Skeletal muscle cell (primary cell): Measurements from ENCODE around the gene HBS1L.
A peak's percentile ranks its signal among the peaks of the same experiment; 100 is the strongest.

Experiments
- DNase-seq: peaks from one replicate; pipeline ENCODE4 v3.0.0-alpha.2; 2010; ENCODE audit warnings: low read depth
- H3K4me3 ChIP-seq: 2 replicates; pipeline ENCODE4 v1.5.1; 2011; ENCODE audit warnings: low read depth, mild to moderate bottlenecking, control low read depth, low read length, moderate library complexity

The HBS1L gene

DNA sequence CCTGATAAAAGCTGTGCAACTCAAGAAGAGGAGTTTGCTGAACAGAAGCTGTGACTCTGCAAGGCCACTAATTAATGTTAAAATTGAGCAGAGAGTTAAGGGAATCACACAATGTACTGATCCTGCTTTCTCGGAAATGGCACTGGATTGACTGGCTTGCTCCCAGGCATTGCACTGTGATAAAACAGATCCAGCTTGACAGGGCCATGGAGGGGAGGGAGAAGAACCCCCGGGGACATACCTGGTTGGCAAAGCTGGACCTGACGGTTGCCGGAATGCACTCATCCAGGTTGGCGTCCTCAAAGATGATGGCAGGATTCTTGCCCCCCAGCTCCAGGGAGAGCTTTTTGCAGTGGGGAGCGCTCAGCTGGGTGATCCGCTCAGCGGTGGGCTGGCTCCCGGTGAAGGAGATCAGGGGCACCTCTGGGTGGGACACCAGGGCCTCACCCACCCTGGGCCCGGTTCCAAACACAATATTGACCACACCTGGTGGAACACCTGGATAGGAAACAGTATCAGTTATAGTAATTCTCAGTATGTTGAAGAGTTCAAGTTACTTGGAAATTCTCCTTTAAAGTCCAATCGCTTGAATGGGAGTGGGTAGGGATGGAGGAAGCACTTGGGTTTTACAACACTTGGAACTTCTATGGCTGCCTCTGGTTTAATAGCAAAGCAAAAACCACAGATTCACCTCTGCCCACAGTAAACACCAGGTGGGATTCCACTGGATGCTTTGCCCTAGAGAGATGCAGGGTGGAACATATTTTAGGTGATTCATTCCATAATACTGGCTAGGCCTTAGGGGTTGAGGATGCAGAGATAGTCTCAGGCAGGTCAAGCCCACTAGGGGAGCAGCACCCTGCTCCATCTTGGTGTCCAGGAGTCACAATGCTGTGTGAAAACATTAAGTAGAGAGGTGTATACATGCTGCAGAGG, 121.8 kb downstream of the HBS1L start:
- no peak overlapping the region for H3K4me3 ChIP-seq
- no peak for DNase-seq

DNA sequence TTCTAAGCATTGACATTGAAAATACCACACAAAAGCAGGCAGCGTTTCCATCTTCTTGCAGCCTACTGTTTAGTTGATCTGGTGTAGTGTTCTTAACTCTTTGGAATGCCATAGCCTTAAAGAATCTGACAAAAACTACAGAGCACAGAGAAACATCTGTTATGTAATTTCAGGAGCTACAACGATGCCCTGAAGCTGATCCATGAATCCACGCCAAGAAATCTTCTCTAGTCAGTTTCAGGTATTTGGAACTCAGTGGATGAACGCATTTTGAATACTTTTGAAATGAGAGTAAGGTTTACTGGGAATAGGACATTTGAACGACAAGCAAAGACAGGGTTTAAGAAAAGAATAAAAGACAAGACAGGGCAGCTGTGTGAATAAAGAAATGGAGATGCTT, 122.5 kb downstream of the HBS1L start:
- H3K4me3 ChIP-seq = no peak overlapping the region
- DNase-seq = no peak

DNA sequence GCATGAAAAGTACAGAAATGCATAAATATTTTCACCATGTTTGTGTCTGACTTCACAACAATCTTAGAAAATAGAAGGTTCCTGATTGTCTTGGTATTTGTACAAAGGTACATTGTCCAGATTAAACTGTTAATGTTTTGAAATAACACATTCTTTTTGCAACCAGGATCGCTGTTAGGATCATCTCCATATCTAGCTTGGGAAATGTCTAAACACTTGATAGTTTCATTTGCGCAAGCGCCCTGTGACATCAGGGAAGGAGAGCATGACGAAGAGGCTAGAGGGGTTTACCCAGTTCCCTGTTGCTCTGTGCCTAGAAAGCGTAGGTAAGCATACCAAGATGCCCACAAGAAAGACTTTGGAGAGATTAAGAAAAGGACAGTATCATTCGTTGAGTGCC, 124.2 kb downstream of the HBS1L start:
- H3K4me3 ChIP-seq = no peak overlapping the region
- no peak for DNase-seq

DNA sequence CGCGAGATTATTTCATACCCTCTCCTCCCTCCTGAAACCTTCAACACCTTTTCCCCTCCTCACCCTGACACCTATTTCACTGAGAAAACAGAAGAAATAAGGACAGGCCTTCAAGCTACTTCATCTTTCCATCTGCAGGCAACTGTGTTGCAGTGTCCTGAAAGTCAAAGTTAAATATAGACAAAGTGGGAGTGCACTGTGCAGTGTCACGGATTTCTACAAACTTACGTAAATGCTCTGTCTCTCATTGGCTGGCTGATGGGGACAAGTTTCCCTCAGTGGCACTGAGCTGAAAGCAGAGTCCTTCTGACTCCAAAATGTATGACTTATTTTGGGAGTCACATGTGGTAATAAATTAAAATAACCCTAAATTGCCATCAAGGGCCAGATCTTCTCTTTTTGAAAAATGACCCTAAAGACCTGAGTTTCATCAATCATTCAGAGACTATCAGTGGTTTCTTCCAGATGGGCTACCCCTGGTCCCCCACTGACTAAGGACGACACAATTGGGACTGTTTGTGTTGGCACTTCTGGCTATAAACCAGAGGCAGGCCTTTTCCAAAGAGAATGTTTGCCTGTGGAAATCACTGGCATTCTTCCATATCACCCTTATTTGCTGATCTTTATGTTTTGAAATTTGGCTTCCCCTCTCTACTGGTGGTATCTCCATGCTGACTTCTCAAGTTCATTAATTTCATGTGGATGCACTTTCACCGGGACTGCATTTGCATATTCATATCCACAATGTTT, 126.3 kb downstream of the HBS1L start:
- DNase-seq = no peak
- no peak overlapping the region for H3K4me3 ChIP-seq

DNA sequence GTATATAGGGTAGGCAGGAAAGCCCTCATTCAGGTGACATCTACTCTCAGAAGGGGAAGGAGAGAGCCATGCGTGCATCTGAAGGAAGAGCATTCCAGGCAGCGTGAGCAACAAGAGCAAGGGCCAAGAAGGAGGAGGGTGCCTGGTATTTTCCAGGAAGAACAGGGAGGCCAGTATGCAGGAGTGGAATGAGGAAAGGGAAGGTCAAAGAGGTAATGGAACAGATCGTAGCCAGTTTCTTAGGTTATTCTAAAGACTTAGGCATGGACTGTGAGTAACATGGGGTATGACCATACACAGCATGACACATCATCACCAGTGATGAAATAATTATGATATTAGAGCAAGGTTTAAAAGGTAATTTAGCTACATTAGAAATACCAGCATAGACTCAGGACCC, 128.8 kb downstream of the HBS1L start:
- DNase-seq = peak; percentile 37
- H3K4me3 ChIP-seq = no peak overlapping the region

DNA sequence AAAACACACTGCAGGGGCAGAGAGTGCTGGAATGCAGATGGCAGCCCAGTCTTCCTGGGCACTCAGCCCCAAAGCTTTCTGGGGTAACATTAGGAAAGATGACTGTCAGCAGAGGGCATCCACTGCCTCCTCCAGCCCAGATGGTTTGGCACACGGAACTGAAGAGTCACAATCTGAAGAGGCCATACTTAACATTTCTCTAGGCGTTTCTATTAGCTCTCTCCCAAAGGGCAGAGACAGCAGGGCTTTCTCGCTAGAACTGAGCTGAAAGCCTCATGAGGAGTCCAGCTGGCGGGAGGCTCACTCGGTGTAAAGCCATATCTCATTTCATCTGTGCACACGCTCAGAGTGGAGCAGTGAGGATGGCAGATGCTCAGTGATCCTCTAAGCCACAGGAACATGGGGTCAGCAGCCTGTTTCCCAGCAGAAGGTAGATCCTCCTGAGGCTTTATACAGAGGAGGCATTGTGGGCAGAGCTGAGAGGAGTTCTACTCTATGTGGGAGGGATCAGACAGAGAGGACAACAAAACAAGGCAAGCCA, 132.8 kb downstream of the HBS1L start:
- no peak for DNase-seq
- H3K4me3 ChIP-seq = no peak overlapping the region

DNA sequence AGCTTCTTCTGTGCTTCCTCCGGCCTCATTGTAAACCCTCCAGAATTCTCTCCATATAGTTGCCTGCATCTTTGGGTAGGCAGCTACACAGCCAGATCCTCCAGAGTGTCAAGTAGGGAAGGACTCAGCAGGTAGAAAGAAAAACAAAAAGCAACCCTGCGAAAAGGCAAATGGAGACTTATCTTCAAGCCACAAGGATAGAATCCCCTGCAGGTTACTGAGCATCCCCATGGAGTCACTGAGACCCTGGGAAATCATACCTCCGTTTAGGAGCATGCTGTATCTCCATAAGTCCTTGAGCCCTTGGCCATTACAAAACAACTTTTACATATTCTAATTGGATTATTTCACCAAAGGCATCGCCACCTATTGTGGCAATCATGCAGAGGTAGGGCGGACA, 133.3 kb downstream of the HBS1L start:
- H3K4me3 ChIP-seq = no peak overlapping the region
- DNase-seq = no peak

DNA sequence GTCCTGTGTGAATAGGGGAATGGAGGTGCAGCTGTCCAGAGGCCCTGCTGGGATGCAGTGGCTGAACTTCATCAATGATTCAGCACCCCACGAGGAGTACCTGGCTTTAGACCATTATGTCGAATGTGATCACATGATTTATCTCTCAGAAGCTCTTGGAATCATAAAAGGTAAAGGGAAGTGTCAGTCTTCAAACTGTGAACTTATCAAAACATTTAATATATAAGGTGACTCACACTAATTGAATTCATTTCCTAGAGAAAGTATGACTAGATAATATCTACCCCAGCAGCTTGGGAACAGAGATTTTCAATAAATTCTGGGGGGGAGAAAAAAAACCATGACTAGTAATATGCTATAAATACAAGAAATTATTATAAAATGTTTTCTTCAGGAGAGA, 134.2 kb downstream of the HBS1L start:
- DNase-seq = no peak
- no peak overlapping the region for H3K4me3 ChIP-seq

DNA sequence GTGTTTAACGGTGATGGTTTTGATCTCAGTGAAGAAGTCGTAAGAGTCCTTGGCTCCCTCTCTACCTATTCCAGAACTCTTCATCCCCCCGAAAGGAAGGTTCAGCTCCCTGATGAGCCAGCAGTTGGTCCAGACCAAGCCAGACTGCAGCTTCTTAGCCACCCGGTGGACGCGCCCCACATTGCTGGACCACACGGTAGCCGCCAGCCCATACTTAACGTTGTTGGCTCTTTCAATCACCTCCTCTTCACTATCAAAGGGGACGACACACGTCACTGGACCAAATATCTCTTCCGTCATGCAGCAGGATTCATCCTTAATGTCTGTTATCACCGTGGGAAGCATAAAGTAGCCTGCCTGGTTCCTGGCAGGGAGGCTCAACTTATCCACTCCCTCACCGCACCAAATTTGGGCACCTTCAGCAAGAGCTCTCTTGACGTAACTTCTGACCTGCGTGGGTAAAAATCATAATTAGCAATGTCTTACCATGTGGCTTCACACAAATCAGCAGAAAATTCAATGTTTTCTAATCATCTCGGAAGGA, 136.1 kb downstream of the HBS1L start:
- H3K4me3 ChIP-seq = no peak overlapping the region
- no peak for DNase-seq

DNA sequence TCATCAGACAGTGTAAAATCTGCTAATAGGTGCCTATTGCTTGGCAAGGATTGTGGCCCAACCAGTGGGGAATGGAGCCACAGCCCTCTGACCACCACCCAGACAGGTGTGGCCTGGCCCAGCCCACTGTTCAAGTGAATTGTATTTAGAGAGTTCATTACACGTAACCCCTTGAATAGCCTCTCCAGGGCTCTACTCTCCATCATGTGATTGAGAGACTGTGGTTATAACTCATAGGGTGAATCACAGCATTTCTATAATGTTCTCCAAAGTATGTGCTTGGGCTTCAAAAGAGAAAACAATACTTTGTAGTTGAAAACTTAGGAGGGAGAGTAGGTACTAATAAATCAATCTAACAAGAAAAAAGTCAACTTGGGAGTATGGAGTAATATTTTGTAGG, 143.1 kb downstream of the HBS1L start:
- peak; percentile 68 for DNase-seq
- no peak overlapping the region for H3K4me3 ChIP-seq

DNA sequence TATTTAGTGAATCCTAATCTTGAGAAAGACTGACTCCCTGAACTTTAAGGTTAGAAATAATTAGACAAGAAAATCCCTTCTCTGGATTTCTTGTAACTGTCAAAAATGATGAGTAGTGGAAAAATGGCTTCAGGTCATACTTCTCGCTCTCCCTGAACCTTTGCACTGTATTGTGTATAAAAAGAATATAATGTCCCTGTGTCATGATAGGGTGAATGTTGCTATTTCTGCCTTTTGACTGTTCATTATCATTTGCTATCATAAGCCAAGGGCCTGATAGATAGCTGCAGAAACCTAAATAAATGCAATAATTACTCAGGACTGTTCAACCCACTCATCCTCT, 144.1 kb downstream of the HBS1L start:
- DNase-seq = no peak
- H3K4me3 ChIP-seq = no peak overlapping the region
